HepG2 (cell line): ENCODE results near the gene DPY19L1. TPM values are rescaled to one million over a fixed set of nuclear protein-coding genes. Genes with fewer than 3 reads are reported as not detected.

Experiments
- ATF7-NPFF ChIP-seq: sonication (generic); formaldehyde crosslinking; IDR thresholded peaks from 2 replicates; pipeline ENCODE4 v1.8.1; 2023; ENCODE audit warnings: mild to moderate bottlenecking, low read depth, missing genetic modification reagents, moderate library complexity
- CEBPB ChIP-seq: IDR thresholded peaks from 2 replicates; pipeline ENCODE4 v1.6.1; 2011; ENCODE audit warnings: low read depth, low read length, improper control_type of control experiment, borderline replicate concordance
- CHD4 ChIP-seq: fragments of 200-600 bp; sonication (generic); IDR thresholded peaks from 2 replicates; pipeline ENCODE4 v1.7.0; 2017; ENCODE audit warnings: mild to moderate bottlenecking, low read length, borderline replicate concordance
- GTF2F1 ChIP-seq: fragments of 150-350 bp; IDR thresholded peaks from 2 replicates; pipeline ENCODE4 v1.6.1; 2014; ENCODE audit warnings: low read length
- HNRNPK ChIP-seq: fragments of 200-400 bp; formaldehyde crosslinking; IDR thresholded peaks from 2 replicates; pipeline ENCODE4 v1.6.1; 2018; ENCODE audit warnings: low read length, low read depth, moderate library complexity, mild to moderate bottlenecking; ENCODE audit not compliant: poor library complexity, severe bottlenecking
- ONECUT2 ChIP-seq: sonication (generic); formaldehyde crosslinking; IDR thresholded peaks from 2 replicates; pipeline ENCODE4 v1.4.0; 2020; ENCODE audit warnings: missing genetic modification reagents
- SNRNP70 ChIP-seq: fragments of 200-400 bp; formaldehyde crosslinking; IDR thresholded peaks from 2 replicates; pipeline ENCODE4 v1.6.1; 2017; ENCODE audit warnings: mild to moderate bottlenecking, low read depth, low read length, moderate library complexity
- STAG1 ChIP-seq: sonication (generic); formaldehyde crosslinking; IDR thresholded peaks from 2 replicates; pipeline ENCODE4 v1.4.0; 2020; ENCODE audit warnings: missing genetic modification reagents
- ZMYM2 ChIP-seq: sonication (generic); formaldehyde crosslinking; IDR thresholded peaks from 2 replicates; pipeline ENCODE4 v1.8.0; 2022; ENCODE audit warnings: mild to moderate bottlenecking, missing genetic modification reagents
- ZNF10 ChIP-seq: sonication (generic); formaldehyde crosslinking; IDR thresholded peaks from 2 replicates; pipeline ENCODE4 v1.4.0; 2020; ENCODE audit warnings: mild to moderate bottlenecking, low read depth, missing genetic modification reagents, borderline replicate concordance
- ZNF20 ChIP-seq: sonication (generic); formaldehyde crosslinking; IDR thresholded peaks from 2 replicates; pipeline ENCODE4 v1.4.0; 2020; ENCODE audit warnings: mild to moderate bottlenecking, moderate library complexity, missing genetic modification reagents
- ZNF546 ChIP-seq: sonication (generic); formaldehyde crosslinking; conservative IDR thresholded peaks from 2 replicates; pipeline ENCODE4 v1.8.1; 2023; ENCODE audit warnings: mild to moderate bottlenecking, missing genetic modification reagents
- ZNF780A ChIP-seq: sonication (generic); formaldehyde crosslinking; IDR thresholded peaks from 2 replicates; pipeline ENCODE4 v1.8.0; 2022; ENCODE audit warnings: mild to moderate bottlenecking, missing genetic modification reagents, moderate library complexity
- ZSCAN20 ChIP-seq: sonication (generic); formaldehyde crosslinking; IDR thresholded peaks from 2 replicates; pipeline ENCODE4 v1.4.0; 2020; ENCODE audit warnings: missing genetic modification reagents, mild to moderate bottlenecking, borderline replicate concordance
- polyA plus RNA-seq, 8 experiments: library from polyadenylated mRNA; depleted of rRNA in 3 of 8; stranded (reverse) in 7 of 8; unstranded in 1 of 8; fragments of >200 nt; fragmentation: Illumina TruSeq in 4 of 8; extraction: Trizol in 4 of 8; gene quantifications; 2 replicates each; pipeline versions ENCODE4 v1.2.1 to v1.2.3, GENCODE V29; 2011 to 2016; ENCODE audit warnings: low read depth in 4 of 8, missing spikeins in 1 of 8, mixed read lengths in 1 of 8; ENCODE audit not compliant: insufficient read depth in 1 of 8
- total RNA-seq, 5 experiments: library from RNA; depleted of rRNA; stranded (reverse); fragments of >200 nt; fragmentation: Illumina TruSeq; extraction: Trizol; gene quantifications; 2 replicates each; pipeline ENCODE4 v1.2.3, GENCODE V29; 2016; ENCODE audit warnings: low read depth in 1 of 5
- TF ChIP-seq, protein P1 (sequence below): sonication (generic); formaldehyde crosslinking; IDR thresholded peaks from 2 replicates; pipeline ENCODE4 v1.4.0; 2020; ENCODE audit warnings: missing genetic modification reagents
- TF ChIP-seq, protein P2 (sequence below): sonication (generic); formaldehyde crosslinking; IDR thresholded peaks from 2 replicates; pipeline ENCODE4 v1.4.0; 2020; ENCODE audit warnings: mild to moderate bottlenecking, missing genetic modification reagents, borderline replicate concordance
- TF ChIP-seq, protein P3 (sequence below): IDR thresholded peaks from 2 replicates; pipeline ENCODE4 v1.6.1; 2016; ENCODE audit warnings: control low read depth

Gene DPY19L1
- total and polyA plus RNA-seq, 2 of the 13 experiments (the other 11 are each of a cell fraction or from before 2014, with no cell fraction given) = 18.9 to 32.6 TPM

DNA sequence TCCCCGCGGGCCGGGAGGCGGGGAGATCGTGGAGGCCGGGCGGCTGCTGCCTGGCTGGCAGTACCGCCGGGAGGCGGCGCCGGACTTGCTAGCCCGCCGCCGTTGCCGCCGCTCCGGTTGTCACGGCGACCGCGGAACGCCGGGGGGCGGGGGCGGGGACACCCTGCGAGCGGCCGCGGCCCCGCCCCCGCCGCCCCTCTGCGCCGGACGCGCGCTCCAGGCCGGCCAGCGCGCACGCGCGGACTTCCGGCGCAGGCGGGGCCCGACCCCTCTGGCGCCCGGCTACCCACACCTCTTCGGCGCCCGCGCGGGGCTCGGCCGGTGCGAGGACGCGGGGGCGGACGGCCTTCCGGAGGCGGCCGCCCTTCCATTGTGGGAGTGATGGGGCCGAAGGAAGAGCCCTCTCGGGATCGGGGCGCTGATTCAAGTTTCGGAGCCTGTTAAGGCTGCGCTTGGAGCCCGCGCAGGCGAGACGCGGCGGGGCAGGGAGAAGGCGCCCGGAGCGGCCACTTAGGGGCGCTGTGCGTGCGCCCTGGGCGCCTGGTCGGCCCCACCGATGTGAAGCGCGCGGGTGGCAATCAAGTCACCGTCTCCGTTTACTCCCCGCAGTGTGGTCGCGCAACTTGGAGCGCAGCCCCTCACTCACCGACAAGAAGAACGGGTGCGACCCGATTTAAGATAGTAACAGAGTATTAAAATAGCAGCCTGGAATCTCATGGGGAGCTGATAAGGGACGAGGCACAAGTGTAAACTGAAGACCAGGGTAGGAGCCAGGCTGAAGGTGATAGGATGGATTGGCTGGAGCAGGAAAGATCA, 449 bp upstream of the DPY19L1 start (continued):
- no peak for TF ChIP-seq ZSCAN20 (CRISPR knock-in tag)
- no peak for TF ChIP-seq ZNF20 (CRISPR knock-in tag)
- TF ChIP-seq GTF2F1 = no peak
- TF ChIP-seq, protein P1, sequence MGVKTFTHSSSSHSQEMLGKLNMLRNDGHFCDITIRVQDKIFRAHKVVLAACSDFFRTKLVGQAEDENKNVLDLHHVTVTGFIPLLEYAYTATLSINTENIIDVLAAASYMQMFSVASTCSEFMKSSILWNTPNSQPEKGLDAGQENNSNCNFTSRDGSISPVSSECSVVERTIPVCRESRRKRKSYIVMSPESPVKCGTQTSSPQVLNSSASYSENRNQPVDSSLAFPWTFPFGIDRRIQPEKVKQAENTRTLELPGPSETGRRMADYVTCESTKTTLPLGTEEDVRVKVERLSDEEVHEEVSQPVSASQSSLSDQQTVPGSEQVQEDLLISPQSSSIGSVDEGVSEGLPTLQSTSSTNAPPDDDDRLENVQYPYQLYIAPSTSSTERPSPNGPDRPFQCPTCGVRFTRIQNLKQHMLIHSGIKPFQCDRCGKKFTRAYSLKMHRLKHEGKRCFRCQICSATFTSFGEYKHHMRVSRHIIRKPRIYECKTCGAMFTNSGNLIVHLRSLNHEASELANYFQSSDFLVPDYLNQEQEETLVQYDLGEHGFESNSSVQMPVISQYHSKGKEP = 0 out of 2 replicates have a peak, but pooled peaks have one; percentile 51
- TF ChIP-seq ATF7-NPFF = peak; percentile 54; the same call in 1 of the 2 replicates
- no peak for TF ChIP-seq ZMYM2 (CRISPR knock-in tag)
- TF ChIP-seq, protein P2, sequence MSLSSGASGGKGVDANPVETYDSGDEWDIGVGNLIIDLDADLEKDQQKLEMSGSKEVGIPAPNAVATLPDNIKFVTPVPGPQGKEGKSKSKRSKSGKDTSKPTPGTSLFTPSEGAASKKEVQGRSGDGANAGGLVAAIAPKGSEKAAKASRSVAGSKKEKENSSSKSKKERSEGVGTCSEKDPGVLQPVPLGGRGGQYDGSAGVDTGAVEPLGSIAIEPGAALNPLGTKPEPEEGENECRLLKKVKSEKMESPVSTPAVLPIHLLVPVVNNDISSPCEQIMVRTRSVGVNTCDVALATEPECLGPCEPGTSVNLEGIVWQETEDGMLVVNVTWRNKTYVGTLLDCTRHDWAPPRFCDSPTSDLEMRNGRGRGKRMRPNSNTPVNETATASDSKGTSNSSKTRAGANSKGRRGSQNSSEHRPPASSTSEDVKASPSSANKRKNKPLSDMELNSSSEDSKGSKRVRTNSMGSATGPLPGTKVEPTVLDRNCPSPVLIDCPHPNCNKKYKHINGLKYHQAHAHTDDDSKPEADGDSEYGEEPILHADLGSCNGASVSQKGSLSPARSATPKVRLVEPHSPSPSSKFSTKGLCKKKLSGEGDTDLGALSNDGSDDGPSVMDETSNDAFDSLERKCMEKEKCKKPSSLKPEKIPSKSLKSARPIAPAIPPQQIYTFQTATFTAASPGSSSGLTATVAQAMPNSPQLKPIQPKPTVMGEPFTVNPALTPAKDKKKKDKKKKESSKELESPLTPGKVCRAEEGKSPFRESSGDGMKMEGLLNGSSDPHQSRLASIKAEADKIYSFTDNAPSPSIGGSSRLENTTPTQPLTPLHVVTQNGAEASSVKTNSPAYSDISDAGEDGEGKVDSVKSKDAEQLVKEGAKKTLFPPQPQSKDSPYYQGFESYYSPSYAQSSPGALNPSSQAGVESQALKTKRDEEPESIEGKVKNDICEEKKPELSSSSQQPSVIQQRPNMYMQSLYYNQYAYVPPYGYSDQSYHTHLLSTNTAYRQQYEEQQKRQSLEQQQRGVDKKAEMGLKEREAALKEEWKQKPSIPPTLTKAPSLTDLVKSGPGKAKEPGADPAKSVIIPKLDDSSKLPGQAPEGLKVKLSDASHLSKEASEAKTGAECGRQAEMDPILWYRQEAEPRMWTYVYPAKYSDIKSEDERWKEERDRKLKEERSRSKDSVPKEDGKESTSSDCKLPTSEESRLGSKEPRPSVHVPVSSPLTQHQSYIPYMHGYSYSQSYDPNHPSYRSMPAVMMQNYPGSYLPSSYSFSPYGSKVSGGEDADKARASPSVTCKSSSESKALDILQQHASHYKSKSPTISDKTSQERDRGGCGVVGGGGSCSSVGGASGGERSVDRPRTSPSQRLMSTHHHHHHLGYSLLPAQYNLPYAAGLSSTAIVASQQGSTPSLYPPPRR (CRISPR knock-in tag) = no peak
- TF ChIP-seq ZNF546 = 0 out of 2 replicates have a peak, but pooled peaks have one; percentile 54
- peak; percentile 42 for TF ChIP-seq STAG1 (CRISPR knock-in tag)
- TF ChIP-seq, protein P3, sequence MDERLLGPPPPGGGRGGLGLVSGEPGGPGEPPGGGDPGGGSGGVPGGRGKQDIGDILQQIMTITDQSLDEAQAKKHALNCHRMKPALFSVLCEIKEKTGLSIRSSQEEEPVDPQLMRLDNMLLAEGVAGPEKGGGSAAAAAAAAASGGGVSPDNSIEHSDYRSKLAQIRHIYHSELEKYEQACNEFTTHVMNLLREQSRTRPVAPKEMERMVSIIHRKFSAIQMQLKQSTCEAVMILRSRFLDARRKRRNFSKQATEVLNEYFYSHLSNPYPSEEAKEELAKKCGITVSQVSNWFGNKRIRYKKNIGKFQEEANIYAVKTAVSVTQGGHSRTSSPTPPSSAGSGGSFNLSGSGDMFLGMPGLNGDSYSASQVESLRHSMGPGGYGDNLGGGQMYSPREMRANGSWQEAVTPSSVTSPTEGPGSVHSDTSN (CRISPR knock-in tag) = no peak
- TF ChIP-seq ZNF780A (CRISPR knock-in tag) = no peak
- no peak for TF ChIP-seq CHD4
- no peak for TF ChIP-seq HNRNPK
- TF ChIP-seq ONECUT2 (CRISPR knock-in tag) = no peak
- no peak for TF ChIP-seq SNRNP70
- TF ChIP-seq ZNF10 (CRISPR knock-in tag) = no peak
- no peak for TF ChIP-seq CEBPB
